Measurements from ENCODE around the gene MBD6.
"Not testable (repeated sequence)": the region's sequence is repeated elsewhere in the genome, so short reads cannot be mapped to it uniquely, and the experiment has no call there.

MBD6 gene

GRCh38 chr12:57514720-57515407 is 7.8 kb upstream of the MBD6 start:
- no peak for DNase-seq (ENCODE audit: low read depth)
- TF ChIP-seq, protein P1, sequence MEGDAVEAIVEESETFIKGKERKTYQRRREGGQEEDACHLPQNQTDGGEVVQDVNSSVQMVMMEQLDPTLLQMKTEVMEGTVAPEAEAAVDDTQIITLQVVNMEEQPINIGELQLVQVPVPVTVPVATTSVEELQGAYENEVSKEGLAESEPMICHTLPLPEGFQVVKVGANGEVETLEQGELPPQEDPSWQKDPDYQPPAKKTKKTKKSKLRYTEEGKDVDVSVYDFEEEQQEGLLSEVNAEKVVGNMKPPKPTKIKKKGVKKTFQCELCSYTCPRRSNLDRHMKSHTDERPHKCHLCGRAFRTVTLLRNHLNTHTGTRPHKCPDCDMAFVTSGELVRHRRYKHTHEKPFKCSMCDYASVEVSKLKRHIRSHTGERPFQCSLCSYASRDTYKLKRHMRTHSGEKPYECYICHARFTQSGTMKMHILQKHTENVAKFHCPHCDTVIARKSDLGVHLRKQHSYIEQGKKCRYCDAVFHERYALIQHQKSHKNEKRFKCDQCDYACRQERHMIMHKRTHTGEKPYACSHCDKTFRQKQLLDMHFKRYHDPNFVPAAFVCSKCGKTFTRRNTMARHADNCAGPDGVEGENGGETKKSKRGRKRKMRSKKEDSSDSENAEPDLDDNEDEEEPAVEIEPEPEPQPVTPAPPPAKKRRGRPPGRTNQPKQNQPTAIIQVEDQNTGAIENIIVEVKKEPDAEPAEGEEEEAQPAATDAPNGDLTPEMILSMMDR (conservative IDR thresholded peaks at IDR 0.05; ENCODE audit: low read depth, low read length), result no peak
- H3K4me3 ChIP-seq (ENCODE audit: low read depth, low read length), result no peak overlapping the region

DNA sequence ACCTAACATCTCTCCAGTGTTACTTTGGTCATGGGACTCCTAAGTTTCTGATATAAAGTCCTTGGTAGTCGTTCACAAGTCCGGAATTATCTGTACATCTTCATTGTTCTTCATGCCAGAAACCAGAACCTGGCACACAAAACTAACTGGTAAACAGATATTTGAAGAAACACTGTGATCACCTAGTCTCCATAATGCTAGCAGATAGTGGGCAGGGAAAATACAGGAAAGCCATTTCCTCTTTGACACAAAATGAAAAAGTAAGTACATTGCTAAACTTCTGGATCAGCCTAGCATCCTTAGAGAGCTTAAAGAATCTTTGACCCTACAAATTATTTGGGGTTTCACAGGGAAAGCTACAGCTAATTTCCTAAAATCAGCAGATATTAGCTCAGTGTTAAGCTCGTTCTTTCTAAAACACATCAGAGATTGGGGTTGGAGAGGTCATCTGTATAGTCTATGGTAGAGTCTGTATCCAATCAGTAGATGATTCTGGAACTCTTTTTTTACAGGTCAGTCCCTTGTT is 7.2 kb upstream of the MBD6 start:
- no peak for DNase-seq (ENCODE audit: low read depth)
- TF ChIP-seq, protein P1 (conservative IDR thresholded peaks at IDR 0.05; ENCODE audit: low read depth, low read length), result no peak
- H3K4me3 ChIP-seq (ENCODE audit: low read depth, low read length), result no peak overlapping the region

DNA sequence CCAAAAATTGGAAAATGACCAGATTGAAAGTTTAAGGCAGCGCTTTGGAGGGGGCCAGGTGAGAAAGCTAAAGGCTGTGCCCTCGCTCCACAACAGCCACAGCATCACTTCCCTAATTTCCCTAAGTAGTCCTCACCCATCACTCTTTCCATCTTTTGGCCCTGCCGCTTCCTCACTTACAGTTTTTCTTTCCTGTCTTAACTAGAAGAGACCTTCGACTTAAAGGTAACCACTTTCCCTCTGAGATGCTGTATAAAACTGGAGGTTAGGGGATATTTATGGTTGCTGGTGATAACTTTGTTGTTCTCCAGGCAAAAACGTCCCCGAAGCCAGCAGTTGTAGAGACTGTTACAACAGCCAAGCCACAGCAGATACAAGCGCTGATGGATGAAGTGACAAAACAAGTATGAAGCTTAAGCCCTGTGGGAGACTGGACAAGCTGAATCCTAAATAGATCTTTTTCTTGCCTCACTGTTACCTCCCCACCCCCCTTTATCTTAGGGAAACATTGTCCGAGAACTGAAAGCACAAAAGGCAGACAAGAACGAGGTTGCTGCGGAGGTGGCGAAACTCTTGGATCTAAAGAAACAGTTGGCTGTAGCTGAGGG is 6.6 kb upstream of the MBD6 start:
- no peak for DNase-seq (ENCODE audit: low read depth)
- TF ChIP-seq, protein P1 (conservative IDR thresholded peaks at IDR 0.05; ENCODE audit: low read depth, low read length), result no peak
- no peak overlapping the region for H3K4me3 ChIP-seq (ENCODE audit: low read depth, low read length)

GRCh38 chr12:57516617-57517153 is 5.9 kb upstream of the MBD6 start:
- H3K4me3 ChIP-seq (ENCODE audit: low read depth, low read length), result peak overlapping the region; percentile 9
- DNase-seq (ENCODE audit: low read depth), result no peak
- TF ChIP-seq, protein P1 (conservative IDR thresholded peaks at IDR 0.05; ENCODE audit: low read depth, low read length), result no peak

GRCh38 chr12:57517187-57517586 is 5.4 kb upstream of the MBD6 start:
- no peak overlapping the region for H3K4me3 ChIP-seq (ENCODE audit: low read depth, low read length)
- DNase-seq (ENCODE audit: low read depth), result peak; percentile 25
- TF ChIP-seq, protein P1 (conservative IDR thresholded peaks at IDR 0.05; ENCODE audit: low read depth, low read length), result no peak

DNA sequence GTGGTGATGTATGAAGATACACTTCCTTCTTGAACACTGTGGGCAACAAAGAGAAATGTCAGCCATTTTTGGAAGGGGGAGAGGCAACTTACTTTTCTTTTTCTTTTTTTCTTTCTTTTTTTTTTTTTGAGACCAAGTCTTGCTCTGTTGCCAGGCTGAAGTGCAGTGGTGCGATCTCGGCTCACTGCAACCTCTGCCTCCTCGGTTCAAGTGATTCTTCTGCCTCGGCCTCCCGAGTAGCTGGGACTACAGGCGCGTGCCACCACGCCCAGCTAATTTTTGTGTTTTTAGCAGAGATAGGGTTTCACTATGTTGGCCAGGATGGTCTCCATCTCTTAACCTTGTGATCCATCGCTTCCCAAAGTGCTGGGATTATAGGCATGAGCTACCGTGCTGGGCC is 4.9 kb upstream of the MBD6 start:
- peak overlapping the region; percentile 92 for H3K4me3 ChIP-seq (ENCODE audit: low read depth, low read length)
- DNase-seq (ENCODE audit: low read depth), result not testable (repeated sequence)

- TF ChIP-seq, protein P1 (conservative IDR thresholded peaks at IDR 0.05; ENCODE audit: low read depth, low read length), result no peak
- peak; percentile 22 for DNase-seq (ENCODE audit: low read depth)
- H3K4me3 ChIP-seq (ENCODE audit: low read depth, low read length), result peak overlapping the region; percentile 92
These were observed 4.3 kb upstream of the MBD6 start for GRCh38 chr12:57518176-57518919.
